ENCODE results near the gene FURIN.
"Not testable (repeated sequence)": the region's sequence is repeated elsewhere in the genome, so short reads cannot be mapped to it uniquely, and the experiment has no call there.

The FURIN gene

GRCh38 chr15:90903733-90904536, 35.5 kb downstream of the FURIN start:
- DNase-seq, result no peak

- DNase-seq, result no peak
These were observed 36.4 kb downstream of the FURIN start for GRCh38 chr15:90904746-90905145.

GRCh38 chr15:90905306-90906180, 37.2 kb downstream of the FURIN start:
- DNase-seq, result no peak

GRCh38 chr15:90906181-90906849, 37.9 kb downstream of the FURIN start:
- no peak for DNase-seq

- DNase-seq, result no peak
These were observed 38.8 kb downstream of the FURIN start for GRCh38 chr15:90907051-90907660.

GRCh38 chr15:90907838-90908507, 39.6 kb downstream of the FURIN start:
- DNase-seq, result no peak

- not testable (repeated sequence) for DNase-seq
These were observed 41.1 kb downstream of the FURIN start for GRCh38 chr15:90909449-90909848.

GRCh38 chr15:90909976-90910375, 41.6 kb downstream of the FURIN start:
- no peak for DNase-seq

GRCh38 chr15:90910441-90911301, 42.3 kb downstream of the FURIN start:
- no peak for DNase-seq

GRCh38 chr15:90911302-90911623, 42.9 kb downstream of the FURIN start:
- no peak for DNase-seq

GRCh38 chr15:90911906-90912769, 43.8 kb downstream of the FURIN start:
- no peak for DNase-seq

- DNase-seq, result no peak
These were observed 44.3 kb downstream of the FURIN start for GRCh38 chr15:90912770-90913075.

- no peak for DNase-seq
These were observed 45.1 kb downstream of the FURIN start for GRCh38 chr15:90913398-90913944.

GRCh38 chr15:90914305-90915080, 46.1 kb downstream of the FURIN start:
- no peak for DNase-seq

GRCh38 chr15:90915216-90915807, 46.9 kb downstream of the FURIN start:
- DNase-seq, result no peak

- DNase-seq, result no peak
These were observed 47.5 kb downstream of the FURIN start for GRCh38 chr15:90915808-90916440.

- no peak for DNase-seq
These were observed 48.1 kb downstream of the FURIN start for GRCh38 chr15:90916461-90916860.

- no peak for DNase-seq
These were observed 49.2 kb downstream of the FURIN start for GRCh38 chr15:90917569-90917968.

Measured in T-helper 1 cell (primary cell).